LNCAP (cell line): ENCODE measurements around the gene SMIM36.

Source experiments
- CTCF ChIP-seq: fragments of 450-650 bp; IDR thresholded peaks from 2 replicates; pipeline ENCODE4 v1.5.1; 2017; ENCODE audit warnings: mild to moderate bottlenecking

The SMIM36 gene

GRCh38 chr17:55413825-55414489 is 97.3 kb downstream of the SMIM36 start:
- no peak for TF ChIP-seq CTCF

DNA sequence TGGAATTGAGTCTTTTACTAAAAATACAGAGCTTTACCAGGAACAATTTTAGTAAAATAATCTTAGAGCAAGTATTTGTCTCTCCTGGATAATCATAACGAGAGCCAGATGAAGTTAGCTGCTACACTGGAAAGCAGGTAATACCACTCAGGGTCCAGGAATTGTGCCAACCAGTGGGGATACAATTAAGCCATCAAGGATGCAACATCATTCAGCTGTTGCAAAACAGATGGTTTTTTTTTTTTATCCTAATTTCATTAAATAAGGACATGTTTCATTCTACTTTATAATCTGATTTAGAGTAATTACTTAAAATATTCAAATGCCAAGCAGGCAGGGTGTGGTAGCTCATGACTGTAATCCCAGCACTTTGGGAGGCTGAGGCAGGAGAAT is 99.8 kb downstream of the SMIM36 start:
- no peak for TF ChIP-seq CTCF

GRCh38 chr17:55410722-55411462 is 100.4 kb downstream of the SMIM36 start:
- no peak for TF ChIP-seq CTCF

DNA sequence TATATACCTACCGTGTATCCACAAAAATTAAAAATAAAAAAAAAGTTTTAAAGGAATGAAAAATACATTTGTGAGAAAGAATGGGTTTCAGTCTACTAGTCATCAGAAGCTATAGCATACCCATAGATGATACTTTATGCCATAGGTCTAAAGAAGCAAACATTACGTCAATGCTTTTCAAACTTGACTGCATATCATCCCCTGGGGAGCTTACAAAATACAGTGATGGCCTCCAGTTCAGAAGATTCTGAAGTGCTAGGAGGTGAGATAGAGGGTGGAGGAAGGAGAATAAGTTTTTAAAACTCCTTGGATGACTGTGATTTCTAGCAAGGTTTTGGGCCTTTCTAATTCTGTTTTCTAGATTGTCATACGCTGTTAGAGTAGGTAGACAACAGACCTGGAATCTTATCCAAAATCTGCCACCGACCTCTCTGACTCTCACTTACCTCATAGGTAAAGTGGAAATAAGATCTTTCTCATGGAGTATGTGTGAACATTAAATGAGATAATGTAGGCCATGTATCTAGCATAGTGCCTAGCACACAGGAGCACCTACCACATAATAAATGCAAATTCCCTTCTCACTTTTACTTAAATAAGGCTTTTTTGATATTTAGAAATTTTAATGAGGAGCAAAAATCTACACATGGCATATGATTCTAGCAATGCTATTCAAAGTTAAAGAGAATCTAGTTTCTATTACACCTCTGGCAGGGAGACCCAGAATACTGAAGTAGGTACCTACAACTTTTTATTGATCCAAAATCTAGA is 102.0 kb downstream of the SMIM36 start:
- no peak for TF ChIP-seq CTCF

GRCh38 chr17:55407641-55408566 is 103.3 kb downstream of the SMIM36 start:
- TF ChIP-seq CTCF, result no peak

DNA sequence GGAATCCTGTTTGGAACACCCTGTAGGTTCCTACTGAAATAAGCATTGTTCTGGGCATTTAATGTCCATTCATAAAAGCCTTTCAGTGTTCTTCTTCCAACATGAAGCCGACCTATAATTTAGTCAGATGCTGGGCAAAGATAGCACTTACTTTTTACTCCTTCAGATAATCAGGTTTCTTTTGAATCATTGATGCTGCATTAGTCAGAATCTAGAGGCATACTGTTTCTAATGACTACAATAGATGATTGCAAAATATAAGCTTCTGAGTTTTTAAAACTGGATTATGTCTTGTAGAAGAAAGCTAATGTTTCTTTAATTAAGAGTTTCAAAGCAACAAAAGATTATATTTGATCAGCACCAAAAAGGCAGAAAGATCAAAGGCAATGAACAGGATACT is 105.7 kb downstream of the SMIM36 start:
- TF ChIP-seq CTCF, result no peak

DNA sequence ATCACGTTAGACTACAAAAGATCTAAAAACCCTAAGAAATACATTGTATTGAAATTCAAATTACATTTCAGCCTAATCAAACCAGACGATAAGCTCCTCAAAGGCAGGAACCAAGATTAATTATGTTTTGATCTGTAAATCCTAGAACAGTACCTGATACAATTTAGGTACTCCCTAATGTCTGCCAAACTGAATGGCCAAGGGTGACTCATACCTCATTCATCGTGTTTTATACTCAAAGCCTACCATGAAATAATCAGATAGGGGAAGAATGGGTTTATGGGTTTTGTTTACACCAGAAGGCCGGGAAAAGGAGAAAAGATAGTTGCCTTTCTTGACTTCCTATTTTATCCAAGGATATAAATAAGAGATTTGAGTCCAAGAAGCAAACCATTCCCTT is 108.9 kb downstream of the SMIM36 start:
- no peak for TF ChIP-seq CTCF
